Nephron (organoid): ENCODE data around the gene INA.
"Not testable (repeated sequence)": the region's sequence is repeated elsewhere in the genome, so short reads cannot be mapped to it uniquely, and the experiment has no call there.

ENCODE experiments used
- H3K27ac Mint-ChIP-seq, 3 experiments: 2 replicates each; pipeline ENCODE4 v1.8.0; 2020; ENCODE audit warnings: mixed read lengths in 3 of 3, mild to moderate bottlenecking in 2 of 3, moderate library complexity in 1 of 3
- H3K27me3 Mint-ChIP-seq: 2 replicates; pipeline ENCODE4 v1.8.0; 2021; ENCODE audit warnings: low read depth, mild to moderate bottlenecking, moderate library complexity, mixed read lengths
- H3K36me3 Mint-ChIP-seq: 2 replicates; pipeline ENCODE4 v1.8.0; 2020; ENCODE audit warnings: low read depth, mixed read lengths
- H3K4me1 Mint-ChIP-seq: 2 replicates; pipeline ENCODE4 v1.8.0; 2020; ENCODE audit warnings: mixed read lengths
- H3K4me3 Mint-ChIP-seq, 3 experiments: 2 replicates each; pipeline ENCODE4 v1.8.0; 2020; ENCODE audit warnings: mild to moderate bottlenecking in 3 of 3, mixed read lengths in 3 of 3, moderate library complexity in 2 of 3
- H3K9me3 Mint-ChIP-seq: 2 replicates; pipeline ENCODE4 v1.8.0; 2020; ENCODE audit warnings: mixed read lengths
- TF ChIP-seq, protein P1 (sequence below), 3 experiments: fragments of 200-600 bp; sonication (generic); IDR thresholded peaks; one replicate each; pipeline ENCODE4 v1.5.0; 2021; ENCODE audit warnings: antibody characterized with exemption in 3 of 3; ENCODE audit not compliant: unreplicated experiment in 3 of 3

Gene INA

DNA sequence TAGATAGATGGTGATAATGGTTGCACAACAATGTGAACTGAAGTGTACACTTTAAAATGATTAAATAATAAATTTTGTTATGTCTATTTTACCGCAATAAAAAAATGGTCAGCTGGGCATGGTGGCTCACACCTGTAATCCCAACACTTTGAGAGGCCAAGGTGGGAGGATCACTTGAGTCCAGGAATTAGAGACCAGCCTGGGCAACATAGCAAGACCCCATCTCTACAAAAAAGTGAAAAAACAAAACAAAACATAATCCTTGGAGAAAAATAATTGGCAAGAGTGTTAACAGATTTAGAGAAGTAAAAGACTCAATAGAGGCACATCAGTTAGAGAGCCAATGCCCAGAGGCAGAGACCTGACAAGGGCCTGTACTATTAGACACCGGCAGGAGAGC is 41.2 kb upstream of the INA start:
- Mint-ChIP-seq H3K27me3 (peaks cover 4% of the 10 kb centered on the region), H3K27ac (no peak overlapping the region), H3K9me3 (no peaks in the 10 kb centered on the region), H3K4me3 (no peak overlapping the region), H3K4me1 (peaks cover 13% of the 10 kb centered on the region), H3K36me3 (no peaks in the 10 kb centered on the region)
- TF ChIP-seq, protein P1, sequence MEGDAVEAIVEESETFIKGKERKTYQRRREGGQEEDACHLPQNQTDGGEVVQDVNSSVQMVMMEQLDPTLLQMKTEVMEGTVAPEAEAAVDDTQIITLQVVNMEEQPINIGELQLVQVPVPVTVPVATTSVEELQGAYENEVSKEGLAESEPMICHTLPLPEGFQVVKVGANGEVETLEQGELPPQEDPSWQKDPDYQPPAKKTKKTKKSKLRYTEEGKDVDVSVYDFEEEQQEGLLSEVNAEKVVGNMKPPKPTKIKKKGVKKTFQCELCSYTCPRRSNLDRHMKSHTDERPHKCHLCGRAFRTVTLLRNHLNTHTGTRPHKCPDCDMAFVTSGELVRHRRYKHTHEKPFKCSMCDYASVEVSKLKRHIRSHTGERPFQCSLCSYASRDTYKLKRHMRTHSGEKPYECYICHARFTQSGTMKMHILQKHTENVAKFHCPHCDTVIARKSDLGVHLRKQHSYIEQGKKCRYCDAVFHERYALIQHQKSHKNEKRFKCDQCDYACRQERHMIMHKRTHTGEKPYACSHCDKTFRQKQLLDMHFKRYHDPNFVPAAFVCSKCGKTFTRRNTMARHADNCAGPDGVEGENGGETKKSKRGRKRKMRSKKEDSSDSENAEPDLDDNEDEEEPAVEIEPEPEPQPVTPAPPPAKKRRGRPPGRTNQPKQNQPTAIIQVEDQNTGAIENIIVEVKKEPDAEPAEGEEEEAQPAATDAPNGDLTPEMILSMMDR (IDR thresholded peaks at IDR 0.05; ENCODE audit: unreplicated experiment in 3 of 3): no peak

DNA sequence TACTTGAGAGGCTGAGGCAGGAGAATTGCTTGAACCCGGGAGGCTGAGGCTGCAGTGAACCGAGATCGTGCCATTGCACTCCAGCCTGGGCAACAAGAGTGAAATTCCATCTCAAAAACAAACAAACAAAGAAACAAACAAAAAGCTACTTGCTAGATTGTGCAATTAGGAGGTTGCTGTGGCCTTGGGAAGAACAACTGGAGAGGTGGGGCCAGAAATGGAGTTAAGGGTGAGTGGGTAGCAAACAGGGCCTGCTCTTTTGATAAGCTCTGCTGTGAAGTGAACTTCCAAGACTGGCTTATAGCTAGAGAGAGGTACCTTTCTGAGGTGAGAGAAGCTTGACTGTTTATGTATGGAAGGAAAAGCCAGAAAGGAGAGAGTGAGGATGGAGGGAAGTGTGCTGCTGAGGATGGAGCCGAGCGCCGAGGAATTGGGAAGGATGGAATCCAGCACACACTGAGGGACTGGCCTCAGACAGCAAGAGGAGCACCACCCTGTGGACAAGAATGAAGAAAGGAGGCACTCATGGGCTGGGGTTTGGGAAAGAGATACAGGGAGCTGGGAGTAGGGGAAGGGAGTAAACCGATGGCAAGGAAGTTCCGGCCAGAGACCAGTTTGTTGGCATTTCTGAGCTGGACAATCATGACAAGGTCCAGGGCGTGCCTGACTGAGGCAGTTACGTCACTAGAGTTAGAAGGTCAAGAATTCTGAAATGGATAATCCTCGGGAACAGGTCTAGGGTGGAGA is 38.3 kb upstream of the INA start:
- no peaks in the 10 kb centered on the region for H3K9me3 Mint-ChIP-seq
- H3K4me3 Mint-ChIP-seq: no peak overlapping the region
- peaks cover 4% of the 10 kb centered on the region for H3K27me3 Mint-ChIP-seq
- TF ChIP-seq, protein P1 (IDR thresholded peaks at IDR 0.05; ENCODE audit: unreplicated experiment in 3 of 3): no peak
- H3K4me1 Mint-ChIP-seq: no peaks in the 10 kb centered on the region
- peak overlapping the region in 1 of 3 experiments; percentile 10 for H3K27ac Mint-ChIP-seq
- H3K36me3 Mint-ChIP-seq: no peaks in the 10 kb centered on the region

DNA sequence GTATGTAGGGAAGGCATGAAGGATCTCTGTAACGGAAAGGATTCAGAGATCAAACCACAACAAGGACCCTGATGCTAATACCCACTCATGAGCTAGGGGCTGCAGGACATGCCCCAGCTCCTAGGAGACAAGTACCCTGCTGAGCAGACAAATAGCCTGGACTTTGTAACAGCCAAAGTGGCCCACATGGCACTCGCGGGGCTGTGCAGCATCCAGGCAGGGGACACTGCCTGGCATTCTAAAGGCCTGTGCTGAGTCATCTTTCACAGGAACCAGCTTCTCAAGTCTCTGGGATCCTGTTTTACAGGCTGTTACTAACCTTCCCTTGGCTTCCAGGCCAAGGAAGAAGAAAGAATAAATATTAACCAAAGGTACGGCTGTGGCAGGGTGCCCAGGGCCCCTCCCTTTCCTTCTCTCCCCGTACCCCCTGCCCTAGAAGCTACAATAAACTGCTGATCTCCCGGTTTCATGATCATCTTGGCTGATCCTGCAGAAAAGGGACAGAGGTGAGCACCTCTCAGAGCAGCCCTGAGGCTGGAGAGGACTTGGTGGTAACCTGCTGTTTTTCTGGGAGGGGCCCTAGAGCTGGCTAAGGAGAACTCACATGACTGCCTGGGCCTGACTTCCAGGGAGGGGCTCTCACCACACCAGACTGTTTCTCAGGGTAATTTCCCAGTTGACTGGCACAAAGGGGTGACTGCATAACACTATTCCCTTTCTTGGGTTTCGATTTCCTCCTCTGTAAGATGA is 35.5 kb upstream of the INA start:
- no peak overlapping the region for H3K4me3 Mint-ChIP-seq
- H3K27me3 Mint-ChIP-seq: peaks cover 8% of the 10 kb centered on the region
- H3K9me3 Mint-ChIP-seq: no peaks in the 10 kb centered on the region
- no peaks in the 10 kb centered on the region for H3K4me1 Mint-ChIP-seq
- peak overlapping the region in 2 of 3 experiments; percentile 6 to 62 for H3K27ac Mint-ChIP-seq
- TF ChIP-seq, protein P1 (IDR thresholded peaks at IDR 0.05; ENCODE audit: unreplicated experiment in 3 of 3): no peak
- no peaks in the 10 kb centered on the region for H3K36me3 Mint-ChIP-seq

DNA sequence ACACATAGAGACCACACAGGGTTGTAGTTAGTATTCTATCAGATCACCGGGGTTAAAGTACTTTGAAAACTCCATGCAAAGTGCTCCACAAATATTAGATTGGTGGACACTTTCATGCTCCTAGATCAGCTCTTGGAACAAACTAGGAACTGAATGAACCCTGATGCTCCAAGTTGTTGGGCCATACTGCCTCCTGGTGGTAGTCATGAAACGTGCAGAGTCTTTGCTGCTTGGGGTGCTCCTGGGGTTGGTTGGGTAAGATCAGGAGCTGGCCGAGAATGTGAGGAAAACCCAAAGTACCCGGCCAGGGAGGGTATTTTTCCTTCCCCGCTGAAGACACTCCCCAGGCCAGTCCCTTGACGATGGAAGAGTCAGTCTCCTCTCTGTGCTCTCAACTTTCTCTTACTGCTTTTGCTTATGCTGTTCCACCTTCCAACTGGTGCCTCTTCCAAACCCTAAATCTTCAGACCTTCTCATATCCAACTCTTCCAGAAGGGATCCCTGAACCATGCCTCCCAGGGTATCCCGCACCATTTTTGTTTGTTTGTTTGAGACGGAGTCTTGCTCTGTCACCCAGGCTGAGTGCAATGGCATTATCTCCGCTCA is 32.2 kb upstream of the INA start:
- H3K4me3 Mint-ChIP-seq: no peak overlapping the region
- peaks cover 2% of the 10 kb centered on the region for H3K9me3 Mint-ChIP-seq
- TF ChIP-seq, protein P1 (IDR thresholded peaks at IDR 0.05; ENCODE audit: unreplicated experiment in 3 of 3): peak; percentile 64 to 73 (median 69)
- H3K27ac Mint-ChIP-seq: no peak overlapping the region
- H3K36me3 Mint-ChIP-seq: no peaks in the 10 kb centered on the region
- no peaks in the 10 kb centered on the region for H3K4me1 Mint-ChIP-seq
- H3K27me3 Mint-ChIP-seq: peaks cover 10% of the 10 kb centered on the region

DNA sequence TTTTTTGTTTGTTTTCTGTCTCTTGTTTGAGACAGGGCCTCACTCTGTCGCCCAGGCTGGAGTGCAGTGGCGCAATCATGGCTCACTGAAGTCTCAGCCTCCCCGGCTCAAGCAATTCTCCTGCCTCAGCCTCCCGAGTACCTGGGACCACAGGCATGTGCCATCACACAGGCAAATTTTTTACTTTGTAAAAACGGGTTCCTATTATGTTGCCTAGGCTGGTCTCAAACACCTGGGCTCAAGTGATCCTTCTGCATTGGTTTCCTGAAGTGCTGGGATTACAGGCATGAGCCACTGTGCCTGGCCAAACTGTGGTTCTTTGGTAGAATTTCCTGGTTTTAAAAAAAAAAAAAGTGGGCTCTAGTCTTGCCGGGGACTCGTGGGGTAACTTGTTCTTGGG is 31.4 kb upstream of the INA start, which contains the start of gene RPEL1:
Gene RPEL1 (plus strand): TSS at position 301 of the 400 bp plus-strand sequence. CDS start 110 bp downstream, outside the sequence.
- H3K27ac Mint-ChIP-seq, H3K4me3 Mint-ChIP-seq, H3K4me1 Mint-ChIP-seq, H3K36me3 Mint-ChIP-seq, H3K9me3 Mint-ChIP-seq: not testable (repeated sequence)
- H3K27me3 Mint-ChIP-seq: peaks cover 16% of the 10 kb centered on the region

DNA sequence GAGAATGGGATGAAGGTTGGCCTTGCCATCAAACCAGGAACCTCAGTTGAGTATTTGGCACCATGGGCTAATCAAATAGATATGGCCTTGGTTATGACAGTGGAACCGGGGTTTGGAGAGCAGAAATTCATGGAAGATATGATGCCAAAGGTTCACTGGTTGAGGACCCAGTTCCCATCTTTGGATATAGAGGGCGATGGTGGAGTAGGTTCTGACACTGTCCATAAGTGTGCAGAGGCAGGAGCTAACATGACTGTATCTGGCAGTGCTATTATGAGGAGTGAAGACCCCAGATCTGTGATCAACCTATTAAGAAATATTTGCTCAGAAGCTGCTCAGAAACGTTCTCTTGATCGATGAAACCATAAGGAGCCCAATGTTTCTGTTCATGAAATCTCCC is 30.6 kb upstream of the INA start:
- Mint-ChIP-seq H3K36me3 (peaks cover 2% of the 10 kb centered on the region), H3K4me1 (no peaks in the 10 kb centered on the region), H3K9me3 (peaks cover 4% of the 10 kb centered on the region), H3K27me3 (peaks cover 17% of the 10 kb centered on the region), H3K27ac (no peak overlapping the region), H3K4me3 (no peak overlapping the region)
- TF ChIP-seq, protein P1 (IDR thresholded peaks at IDR 0.05; ENCODE audit: unreplicated experiment in 3 of 3): no peak
